ENCODE data around the gene GANAB.
"Not testable (repeated sequence)": the region's sequence is repeated elsewhere in the genome, so short reads cannot be mapped to it uniquely, and the experiment has no call there.

DNA sequence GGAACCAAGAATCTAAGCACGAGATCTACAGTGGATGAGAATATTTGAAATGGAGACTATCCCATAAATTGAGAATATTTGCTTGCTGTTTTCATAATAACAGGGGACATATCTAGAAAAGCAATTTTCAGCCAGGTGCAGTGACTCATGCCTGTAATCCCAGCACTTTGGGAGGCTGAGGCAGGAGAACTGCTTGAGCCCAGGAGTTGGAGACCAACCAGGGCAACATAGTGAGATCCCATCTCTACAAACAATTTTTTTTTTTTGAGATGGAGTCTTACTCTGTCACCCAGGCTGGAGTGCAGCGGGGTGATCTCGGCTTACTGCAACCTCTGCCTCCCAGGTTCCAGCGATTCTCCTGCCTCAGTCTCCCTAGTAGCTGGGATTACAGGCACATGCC is 64.7 kb downstream of the GANAB start:
- not testable (repeated sequence) for TF ChIP-seq L3MBTL2 (conservative IDR thresholded peaks at IDR 0.05); SP1 (IDR thresholded peaks at IDR 0.05); FOXK2 (IDR thresholded peaks at IDR 0.05); HDGF (IDR thresholded peaks at IDR 0.05; ENCODE audit: borderline replicate concordance); BHLHE40 (IDR thresholded peaks at IDR 0.05; ENCODE audit: borderline replicate concordance); CTBP1 (IDR thresholded peaks at IDR 0.05; ENCODE audit: borderline replicate concordance); FOXM1 (IDR thresholded peaks at IDR 0.05; ENCODE audit: borderline replicate concordance); NFRKB (IDR thresholded peaks at IDR 0.05); ARNT (IDR thresholded peaks at IDR 0.05); SUZ12 (IDR thresholded peaks at IDR 0.05); ZNF384 (IDR thresholded peaks at IDR 0.05); ELF4 (IDR thresholded peaks at IDR 0.05)
- TF ChIP-seq, protein P1, sequence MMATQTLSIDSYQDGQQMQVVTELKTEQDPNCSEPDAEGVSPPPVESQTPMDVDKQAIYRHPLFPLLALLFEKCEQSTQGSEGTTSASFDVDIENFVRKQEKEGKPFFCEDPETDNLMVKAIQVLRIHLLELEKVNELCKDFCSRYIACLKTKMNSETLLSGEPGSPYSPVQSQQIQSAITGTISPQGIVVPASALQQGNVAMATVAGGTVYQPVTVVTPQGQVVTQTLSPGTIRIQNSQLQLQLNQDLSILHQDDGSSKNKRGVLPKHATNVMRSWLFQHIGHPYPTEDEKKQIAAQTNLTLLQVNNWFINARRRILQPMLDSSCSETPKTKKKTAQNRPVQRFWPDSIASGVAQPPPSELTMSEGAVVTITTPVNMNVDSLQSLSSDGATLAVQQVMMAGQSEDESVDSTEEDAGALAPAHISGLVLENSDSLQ (IDR thresholded peaks at IDR 0.05): not testable (repeated sequence)

All from HEK293T (cell line).